Stimulated activated CD4-positive, alpha-beta T cell treated with anti-CD3 and anti-CD28 coated beads, Interleukin-12 subunit alpha, Interleukin-12 subunit beta, amount 100 ng/mL, for 24 hours (primary cell): ENCODE measurements around the gene VAV2.
"Not testable (repeated sequence)": the region's sequence is repeated elsewhere in the genome, so short reads cannot be mapped to it uniquely, and the experiment has no call there.

Source experiments
- DNase-seq, 2 experiments: peaks; one replicate each; pipeline ENCODE4 v3.0.0-alpha.2; 2020; ENCODE audit warnings: low read depth in 2 of 2

The VAV2 gene

GRCh38 chr9:133938086-133938485 is 54.0 kb downstream of the VAV2 start:
- no peak for DNase-seq

GRCh38 chr9:133937120-133937519 is 55.0 kb downstream of the VAV2 start:
- DNase-seq, result no peak

- DNase-seq, result no peak
Observed at GRCh38 chr9:133935328-133936005, 56.7 kb downstream of the VAV2 start.

- DNase-seq, result no peak
Observed at GRCh38 chr9:133934482-133935232, 57.5 kb downstream of the VAV2 start.

GRCh38 chr9:133933426-133934026 is 58.6 kb downstream of the VAV2 start:
- DNase-seq, result no peak

- DNase-seq, result no peak
Observed at GRCh38 chr9:133932633-133933032, 59.5 kb downstream of the VAV2 start.

GRCh38 chr9:133932181-133932580 is 59.9 kb downstream of the VAV2 start:
- no peak for DNase-seq

- DNase-seq, result no peak
Observed at GRCh38 chr9:133930682-133931485, 61.2 kb downstream of the VAV2 start.

- DNase-seq, result no peak
Observed at GRCh38 chr9:133930046-133930681, 62.0 kb downstream of the VAV2 start.

- DNase-seq, result no peak
Observed at GRCh38 chr9:133929599-133929998, 62.5 kb downstream of the VAV2 start.

GRCh38 chr9:133928248-133928764 is 63.8 kb downstream of the VAV2 start:
- no peak for DNase-seq

- DNase-seq, result no peak
Observed at GRCh38 chr9:133927041-133927440, 65.1 kb downstream of the VAV2 start.

GRCh38 chr9:133926165-133926856 is 65.8 kb downstream of the VAV2 start:
- no peak for DNase-seq

- no peak for DNase-seq
Observed at GRCh38 chr9:133924453-133924852, 67.7 kb downstream of the VAV2 start.

GRCh38 chr9:133923608-133924007 is 68.5 kb downstream of the VAV2 start:
- DNase-seq, result not testable (repeated sequence)

- no peak for DNase-seq
Observed at GRCh38 chr9:133921866-133922265, 70.3 kb downstream of the VAV2 start.

GRCh38 chr9:133920471-133920870 is 71.7 kb downstream of the VAV2 start:
- DNase-seq, result no peak

GRCh38 chr9:133919253-133920115 is 72.6 kb downstream of the VAV2 start:
- no peak for DNase-seq

GRCh38 chr9:133918111-133918813 is 73.9 kb downstream of the VAV2 start:
- DNase-seq, result no peak
